Endometrial microvascular endothelial cells (primary cell): ENCODE measurements around the gene HAP1. TPM values are rescaled to one million over a fixed set of nuclear protein-coding genes. Genes with fewer than 3 reads are reported as not detected.
"Not testable (repeated sequence)": the region's sequence is repeated elsewhere in the genome, so short reads cannot be mapped to it uniquely, and the experiment has no call there.

Experiments
- in situ Hi-C: cut with HindIII; loops from 2 replicates; pipeline ENCODE4 v1.10.0; 2017; ENCODE audit warnings: low sequenced_read_pairs, low pct_unique_long_range_greater_than_20kb; ENCODE audit errors: inconsistent ontology term
- total RNA-seq: library from RNA; depleted of rRNA; stranded (reverse); fragments of >200 nt; gene quantifications from one replicate; pipeline ENCODE4 v1.2.3, GENCODE V29; 2015; ENCODE audit errors: inconsistent ontology term

Gene HAP1
- total RNA-seq, 1 donor from 2014 or later = under 0.01 TPM

DNA sequence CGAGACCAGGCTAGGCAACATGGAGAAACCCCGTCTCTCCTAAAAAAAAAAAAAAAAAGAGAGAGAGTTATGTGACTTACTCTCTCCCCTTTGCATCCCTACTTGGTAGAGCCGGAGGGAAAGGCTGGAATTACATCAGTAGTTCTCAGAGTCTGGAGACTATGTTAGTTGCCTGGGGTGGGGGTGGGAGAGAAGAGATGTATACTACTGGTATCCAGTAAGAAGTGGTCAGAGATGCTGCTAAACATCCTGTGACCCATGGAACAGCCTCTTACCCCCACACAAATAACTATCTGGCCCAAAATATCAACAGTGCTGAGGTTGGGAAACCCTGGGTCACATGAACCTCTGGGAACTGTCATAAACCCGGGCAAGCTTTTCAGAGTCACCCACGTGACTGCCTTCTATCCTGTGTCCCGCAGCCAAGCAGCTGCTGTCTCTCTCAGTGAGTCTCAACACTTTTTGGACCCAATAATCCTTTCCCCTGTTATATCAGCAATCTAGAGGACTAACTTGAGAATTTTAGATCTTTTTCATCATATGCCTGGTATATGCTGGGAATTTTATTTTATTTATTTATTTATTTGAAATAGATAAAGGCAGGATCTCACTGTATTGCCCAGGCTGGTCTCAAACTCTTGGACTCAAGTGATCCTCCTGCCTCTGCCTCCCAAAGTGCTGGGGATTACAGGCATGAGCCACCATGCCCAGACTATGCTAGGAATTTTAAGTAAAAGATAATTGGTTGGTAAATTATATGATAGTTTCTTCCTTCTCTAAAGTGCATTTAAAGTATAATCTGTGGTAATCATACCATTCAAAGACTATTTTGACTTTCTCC is 37.1 kb downstream of the HAP1 start:
- in situ Hi-C loops = no loop called here

DNA sequence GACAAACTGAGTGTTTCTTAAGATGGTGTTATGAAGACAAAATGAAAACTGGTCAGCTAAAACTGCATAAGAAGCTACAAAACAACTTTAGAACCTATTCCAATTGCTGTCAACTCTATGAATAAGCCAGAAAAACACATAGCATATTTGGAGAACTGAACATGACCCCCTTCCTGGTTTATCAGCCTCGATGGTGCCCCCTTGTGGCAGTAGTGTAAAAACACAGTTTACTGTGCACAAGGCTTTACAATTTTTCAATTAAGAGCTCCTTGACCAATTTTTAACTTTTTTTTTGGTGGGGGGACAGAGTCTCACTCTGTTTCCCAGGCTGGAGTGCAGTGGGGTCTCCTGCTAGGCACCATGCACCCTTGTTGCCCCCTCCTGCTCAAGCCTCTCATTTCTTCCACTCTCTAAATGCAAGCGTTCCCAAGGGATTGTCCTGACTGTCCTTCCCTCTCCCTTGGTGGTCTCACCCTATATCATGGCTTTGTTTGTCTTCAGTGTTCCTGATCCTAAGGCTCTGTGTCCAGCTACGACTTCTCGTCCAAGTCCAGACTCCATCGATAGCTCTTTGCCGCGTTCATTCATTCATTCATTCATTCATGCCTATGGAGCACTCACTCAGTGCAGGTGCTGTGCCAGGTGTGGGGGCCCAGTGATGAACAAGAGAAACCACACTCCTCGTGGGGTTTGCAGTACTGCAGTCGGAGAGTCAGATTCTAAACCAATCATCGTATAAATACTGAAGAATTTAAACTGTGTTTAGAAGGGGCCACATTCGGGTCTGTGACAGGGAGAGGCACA is 38.3 kb downstream of the HAP1 start:
- in situ Hi-C loops = no loop called here

GRCh38 chr17:41695134-41695661 is 39.2 kb downstream of the HAP1 start:
- in situ Hi-C loops = no loop called here

GRCh38 chr17:41692722-41693521 is 41.5 kb downstream of the HAP1 start:
- in situ Hi-C loops = no loop called here

DNA sequence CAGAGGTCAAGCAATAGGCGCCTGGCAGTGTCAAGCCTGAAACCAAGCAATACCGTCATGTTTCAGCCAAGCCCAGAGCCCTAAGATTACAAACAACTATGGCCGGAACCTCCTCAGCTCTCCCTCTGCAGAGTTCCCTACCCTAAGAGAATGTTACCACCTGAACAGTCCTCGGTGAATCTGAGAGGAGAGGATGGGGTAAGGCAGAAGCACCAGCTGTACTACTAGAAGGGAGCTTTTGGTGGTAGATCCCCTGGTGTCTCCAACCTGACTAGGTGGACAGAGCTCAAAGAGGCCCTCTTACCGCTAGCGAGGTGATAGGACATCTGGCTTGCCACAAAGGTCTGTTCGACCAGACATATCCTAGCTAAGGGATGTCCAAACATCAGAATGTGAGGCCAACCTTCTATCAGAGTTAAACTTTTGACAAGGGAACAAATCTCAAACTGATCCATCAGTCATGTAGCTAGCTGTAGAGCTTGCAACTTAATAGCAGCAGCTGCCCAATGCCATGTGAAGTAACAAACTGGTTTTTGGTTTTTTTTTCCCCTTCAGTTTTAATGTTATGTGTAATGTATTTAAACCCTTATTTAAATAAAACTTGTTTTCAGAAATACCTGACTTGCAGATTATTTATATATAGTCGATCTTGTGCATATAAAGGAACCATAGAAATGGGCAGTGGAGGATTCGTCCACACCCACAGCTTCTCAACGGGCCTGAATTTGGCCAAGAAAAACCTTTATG is 43.2 kb downstream of the HAP1 start:
- in situ Hi-C loops = no loop called here

DNA sequence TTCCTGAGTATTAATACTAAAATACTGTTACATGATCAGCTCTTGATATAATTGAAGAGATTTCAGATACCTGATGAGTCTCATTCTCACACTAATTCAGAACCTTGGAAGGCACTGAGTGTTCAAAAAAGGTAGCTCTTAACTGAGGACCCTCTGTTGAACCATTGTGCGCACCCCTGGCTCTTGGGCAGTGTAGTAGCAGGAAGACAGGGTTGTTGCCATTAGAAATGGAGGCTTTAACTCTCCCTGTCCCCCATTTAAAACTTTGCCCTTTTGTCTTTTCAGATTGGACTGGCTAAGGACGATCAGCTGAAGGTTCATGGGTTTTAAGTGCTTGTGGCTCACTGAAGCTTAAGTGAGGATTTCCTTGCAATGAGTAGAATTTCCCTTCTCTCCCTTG is 43.9 kb downstream of the HAP1 start:
- in situ Hi-C loops = no loop called here

DNA sequence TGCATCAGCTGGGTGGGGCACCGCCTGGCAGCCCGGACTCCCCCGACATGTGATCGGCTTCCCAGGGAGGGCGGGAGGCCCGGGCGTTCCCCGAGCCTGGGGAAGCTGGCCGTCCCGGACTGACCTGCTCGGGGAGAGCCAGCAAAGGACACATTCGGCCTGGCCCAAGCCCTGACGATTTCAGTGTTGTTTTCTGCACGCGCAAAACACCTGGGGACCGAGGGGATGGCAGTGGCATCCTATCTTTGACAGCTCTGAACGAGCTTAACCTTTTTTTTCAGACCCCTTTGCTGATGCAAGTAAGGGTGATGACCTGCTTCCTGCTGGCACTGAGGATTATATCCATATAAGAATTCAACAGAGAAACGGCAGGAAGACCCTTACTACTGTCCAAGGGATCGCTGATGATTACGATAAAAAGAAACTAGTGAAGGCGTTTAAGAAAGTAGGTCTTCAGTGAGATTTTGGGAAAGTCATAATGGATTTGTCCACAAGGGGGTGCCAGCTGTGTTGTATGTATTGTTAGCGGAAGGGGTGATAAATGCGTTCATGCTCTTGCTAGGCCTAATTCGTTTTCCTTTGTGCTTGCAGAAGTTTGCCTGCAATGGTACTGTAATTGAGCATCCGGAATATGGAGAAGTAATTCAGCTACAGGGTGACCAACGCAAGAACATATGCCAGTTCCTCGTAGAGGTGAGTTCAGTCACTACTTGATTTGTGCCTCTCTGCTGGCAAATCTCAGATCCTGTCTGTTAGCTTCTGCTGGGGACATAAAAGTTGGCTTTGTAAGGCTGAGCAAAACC is 44.7 kb downstream of the HAP1 start:
- in situ Hi-C loops = no loop called here

- in situ Hi-C loops = no loop called here
These were observed 45.6 kb downstream of the HAP1 start, which contains the start of gene EIF1 for GRCh38 chr17:41688641-41689496. Gene EIF1, plus strand, starts transcription at chr17:41688885. Its CDS starts 154 bp downstream, at chr17:41689039.

- in situ Hi-C loops = no loop called here
These were observed 46.4 kb downstream of the HAP1 start for GRCh38 chr17:41687828-41688640.

GRCh38 chr17:41686281-41686680 is 48.2 kb downstream of the HAP1 start:
- in situ Hi-C loops = no loop called here

GRCh38 chr17:41685753-41686152 is 48.7 kb downstream of the HAP1 start:
- in situ Hi-C loops = not testable (repeated sequence)

DNA sequence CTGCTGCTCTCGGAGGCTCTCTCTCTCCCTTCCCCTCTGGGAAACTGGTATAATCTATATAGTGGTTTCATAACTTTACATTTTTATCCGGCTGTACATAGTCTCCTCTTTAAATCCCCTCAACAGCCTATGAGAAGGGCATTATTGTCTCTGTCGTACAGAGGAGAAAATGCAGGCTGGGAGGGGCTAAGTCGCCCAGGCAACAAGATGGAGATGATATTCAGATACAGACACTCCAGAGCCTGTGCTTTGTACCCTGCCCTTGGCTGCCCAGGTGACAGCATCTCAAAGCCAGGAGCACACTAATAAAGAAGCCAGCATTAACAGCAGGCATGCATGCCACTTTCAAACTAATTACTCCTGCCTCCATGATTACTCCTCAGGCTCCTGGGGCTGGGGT is 50.4 kb downstream of the HAP1 start:
- in situ Hi-C loops = no loop called here

- in situ Hi-C loops = no loop called here
These were observed 50.9 kb downstream of the HAP1 start for GRCh38 chr17:41683441-41684007.

DNA sequence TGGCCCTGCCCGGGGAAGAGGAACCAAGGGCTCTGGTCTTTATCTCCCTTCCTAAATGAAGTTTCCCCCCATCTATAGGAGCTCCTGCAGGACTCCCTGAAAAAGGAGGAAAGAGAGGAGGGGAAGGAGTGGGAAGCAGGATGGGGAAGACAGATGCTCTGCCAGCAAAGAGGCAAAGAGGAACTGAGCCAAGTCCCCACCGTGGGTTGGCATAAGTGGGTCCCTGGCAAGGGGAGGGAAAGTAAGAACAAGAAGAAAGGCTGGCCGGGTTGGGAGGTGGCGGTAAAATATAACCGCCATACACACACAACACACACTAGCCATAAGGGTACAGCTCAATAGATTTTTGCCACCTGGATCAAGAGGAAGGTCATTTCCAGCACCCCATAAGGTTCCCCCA is 51.8 kb downstream of the HAP1 start:
- in situ Hi-C loops = no loop called here

- in situ Hi-C loops = no loop called here
These were observed 52.7 kb downstream of the HAP1 start for GRCh38 chr17:41681776-41682175.
